ENCODE measurements around the gene FAM151A.

Gene FAM151A

GRCh38 chr1:54608566-54609230 is 14.6 kb downstream of the FAM151A start:
- Histone ChIP-seq H3K27me3 (replicated peaks; ENCODE audit: control insufficient read depth, insufficient read depth, low read length) (no peaks in the 10 kb centered on the region; the same call in 1 of the 2 replicates), H3K4me3 (replicated peaks; ENCODE audit: low read depth, low read length) (no peak overlapping the region), H3K36me3 (ENCODE audit: control insufficient read depth, insufficient read depth, low read length) (no peaks in the 10 kb centered on the region)
- TF ChIP-seq CTCF (IDR thresholded peaks at IDR 0.05; ENCODE audit: insufficient read depth, low read length, poor library complexity, severe bottlenecking): no peak
- DNase-seq (ENCODE audit: extremely low read depth, insufficient read length): no peak

GRCh38 chr1:54607821-54608565 is 15.3 kb downstream of the FAM151A start:
- no peak for DNase-seq (ENCODE audit: extremely low read depth, insufficient read length)
- no peak for TF ChIP-seq CTCF (IDR thresholded peaks at IDR 0.05; ENCODE audit: insufficient read depth, low read length, poor library complexity, severe bottlenecking)
- H3K4me3 ChIP-seq (replicated peaks; ENCODE audit: low read depth, low read length): no peak overlapping the region
- no peaks in the 10 kb centered on the region; the same call in 1 of the 2 replicates for H3K27me3 ChIP-seq (replicated peaks; ENCODE audit: control insufficient read depth, insufficient read depth, low read length)
- no peaks in the 10 kb centered on the region for H3K36me3 ChIP-seq (ENCODE audit: control insufficient read depth, insufficient read depth, low read length)

- H3K36me3 ChIP-seq (ENCODE audit: control insufficient read depth, insufficient read depth, low read length): no peaks in the 10 kb centered on the region
- H3K27me3 ChIP-seq (replicated peaks; ENCODE audit: control insufficient read depth, insufficient read depth, low read length): no peaks in the 10 kb centered on the region; the same call in 1 of the 2 replicates
- no peak overlapping the region for H3K4me3 ChIP-seq (replicated peaks; ENCODE audit: low read depth, low read length)
- no peak for DNase-seq (ENCODE audit: extremely low read depth, insufficient read length)
- TF ChIP-seq CTCF (IDR thresholded peaks at IDR 0.05; ENCODE audit: insufficient read depth, low read length, poor library complexity, severe bottlenecking): no peak
Observed at GRCh38 chr1:54606990-54607325, 16.4 kb downstream of the FAM151A start.

- TF ChIP-seq CTCF (IDR thresholded peaks at IDR 0.05; ENCODE audit: insufficient read depth, low read length, poor library complexity, severe bottlenecking): no peak
- H3K4me3 ChIP-seq (replicated peaks; ENCODE audit: low read depth, low read length): no peak overlapping the region
- H3K36me3 ChIP-seq (ENCODE audit: control insufficient read depth, insufficient read depth, low read length): no peaks in the 10 kb centered on the region
- DNase-seq (ENCODE audit: extremely low read depth, insufficient read length): no peak
- no peaks in the 10 kb centered on the region; the same call in 1 of the 2 replicates for H3K27me3 ChIP-seq (replicated peaks; ENCODE audit: control insufficient read depth, insufficient read depth, low read length)
Observed at GRCh38 chr1:54606096-54606989, 17.0 kb downstream of the FAM151A start.

GRCh38 chr1:54604572-54605370 is 18.6 kb downstream of the FAM151A start:
- Histone ChIP-seq H3K27me3 (replicated peaks; ENCODE audit: control insufficient read depth, insufficient read depth, low read length) (no peaks in the 10 kb centered on the region; the same call in 1 of the 2 replicates), H3K36me3 (ENCODE audit: control insufficient read depth, insufficient read depth, low read length) (no peaks in the 10 kb centered on the region), H3K4me3 (replicated peaks; ENCODE audit: low read depth, low read length) (no peak overlapping the region)
- no peak for TF ChIP-seq CTCF (IDR thresholded peaks at IDR 0.05; ENCODE audit: insufficient read depth, low read length, poor library complexity, severe bottlenecking)
- DNase-seq (ENCODE audit: extremely low read depth, insufficient read length): no peak
